Fibroblast of the aortic adventitia (primary cell): Measurements from ENCODE around the gene CHMP2A. TPM values are rescaled to one million over a fixed set of nuclear protein-coding genes. Genes with fewer than 3 reads are reported as not detected.
A peak's percentile ranks its signal among the peaks of the same experiment; 100 is the strongest.
"Not testable (repeated sequence)": the region's sequence is repeated elsewhere in the genome, so short reads cannot be mapped to it uniquely, and the experiment has no call there.

Experiments
- DNase-seq: peaks from one replicate; pipeline ENCODE4 v3.0.0-alpha.2; 2010; ENCODE audit warnings: low read depth
- H3K4me3 ChIP-seq: 2 replicates; pipeline ENCODE4 v1.5.1; 2011; ENCODE audit warnings: low read depth, mild to moderate bottlenecking, control low read depth, low read length, moderate library complexity
- CTCF ChIP-seq: IDR thresholded peaks from 2 replicates; pipeline ENCODE4 v1.5.1; 2011; ENCODE audit warnings: mild to moderate bottlenecking, low read length, control low read depth, inconsistent platforms; ENCODE audit not compliant: insufficient read depth
- total RNA-seq: library from RNA; depleted of rRNA; stranded (reverse); fragments of >200 nt; gene quantifications from 2 replicates; pipeline ENCODE4 v1.2.3, GENCODE V29; 2012; ENCODE audit warnings: low replicate concordance

Gene CHMP2A
- total RNA-seq, 1 donor = 109 TPM

- DNase-seq = peak; percentile 87
- H3K4me3 ChIP-seq = no peak overlapping the region
- peak; percentile 97 for TF ChIP-seq CTCF
Measured at GRCh38 chr19:58581227-58582141, 26.6 kb upstream of the CHMP2A start.

- TF ChIP-seq CTCF = no peak
- H3K4me3 ChIP-seq = no peak overlapping the region
- no peak for DNase-seq
Measured at GRCh38 chr19:58579473-58580142, 24.7 kb upstream of the CHMP2A start.

GRCh38 chr19:58578012-58578925 is 23.4 kb upstream of the CHMP2A start:
- no peak overlapping the region for H3K4me3 ChIP-seq
- no peak for DNase-seq
- no peak for TF ChIP-seq CTCF

- H3K4me3 ChIP-seq, DNase-seq: not testable (repeated sequence)
Measured at GRCh38 chr19:58577581-58577980, 22.7 kb upstream of the CHMP2A start.

- peak; percentile 90 for DNase-seq
- peak; percentile 21 for TF ChIP-seq CTCF
- H3K4me3 ChIP-seq = peak overlapping the region; percentile 86
Measured at GRCh38 chr19:58575183-58576041, 20.5 kb upstream of the CHMP2A start.

GRCh38 chr19:58573658-58574164 is 18.8 kb upstream of the CHMP2A start:
- H3K4me3 ChIP-seq = peak overlapping the region; percentile 92
- no peak for TF ChIP-seq CTCF
- no peak for DNase-seq
